Keratinocyte (primary cell): Measurements from ENCODE around the gene CARS1. TPM values are rescaled to one million over a fixed set of nuclear protein-coding genes. Genes with fewer than 3 reads are reported as not detected.

Experiments used
- DNase-seq: peaks from one replicate; pipeline ENCODE4 v3.0.0-alpha.2; 2011; ENCODE audit warnings: low read depth, missing footprints, low spot score
- FAIRE-seq: peaks from 2 replicates; lab custom pipeline; 2011; peaks lifted over from hg19 to GRCh38; lab: Jason Lieb, UNC
- H2AFZ ChIP-seq: 2 replicates; pipeline ENCODE4 v1.6.0; 2012; ENCODE audit warnings: low read length, control low read depth, inconsistent platforms; ENCODE audit not compliant: control insufficient read depth
- H3K27ac ChIP-seq: 2 replicates; pipeline ENCODE4 v1.5.1; 2011; ENCODE audit warnings: low read length; ENCODE audit not compliant: control insufficient read depth, insufficient read depth
- H3K27me3 ChIP-seq: 3 replicates; pipeline ENCODE4 v1.6.0; 2011; ENCODE audit warnings: low read length; ENCODE audit not compliant: control insufficient read depth, insufficient read depth; ENCODE audit errors: extremely low read depth
- H3K36me3 ChIP-seq, 2 experiments: 2 replicates in 1 of 2; 3 replicates in 1 of 2; pipeline ENCODE4 v1.5.1; 2011; ENCODE audit warnings: low read length in 2 of 2, mild to moderate bottlenecking in 1 of 2; ENCODE audit not compliant: control insufficient read depth in 2 of 2, insufficient read depth in 2 of 2; ENCODE audit errors: extremely low read depth in 1 of 2
- H3K4me1 ChIP-seq: 3 replicates; pipeline ENCODE4 v1.5.1; 2011; ENCODE audit warnings: low read length; ENCODE audit not compliant: control insufficient read depth, insufficient read depth; ENCODE audit errors: extremely low read depth
- H3K4me2 ChIP-seq: 3 replicates; pipeline ENCODE4 v1.6.0; 2011; ENCODE audit warnings: low read depth, low read length; ENCODE audit not compliant: control insufficient read depth, insufficient read depth; ENCODE audit errors: extremely low read depth
- H3K4me3 ChIP-seq, 3 experiments: fragments of 200-600 bp in 1 of 3; sonication (generic) in 1 of 3; 2 replicates in 2 of 3; 3 replicates in 1 of 3; pipeline ENCODE4 v1.5.1; 2011 to 2016; ENCODE audit warnings: low read length in 3 of 3, mild to moderate bottlenecking in 3 of 3, control low read depth in 2 of 3, inconsistent platforms in 1 of 3, low read depth in 1 of 3, mixed read lengths in 1 of 3, mixed run types in 1 of 3, moderate library complexity in 1 of 3; ENCODE audit not compliant: control insufficient read depth in 2 of 3, insufficient read depth in 2 of 3; ENCODE audit errors: extremely low read depth in 1 of 3
- H3K79me2 ChIP-seq: 2 replicates; pipeline ENCODE4 v1.6.0; 2012; ENCODE audit warnings: low read length; ENCODE audit not compliant: control insufficient read depth, insufficient read depth
- H3K9ac ChIP-seq: 3 replicates; pipeline ENCODE4 v1.6.0; 2011; ENCODE audit warnings: low read length; ENCODE audit not compliant: control insufficient read depth, insufficient read depth; ENCODE audit errors: extremely low read depth
- H3K9me1 ChIP-seq: 3 replicates; pipeline ENCODE4 v1.6.0; 2011; ENCODE audit warnings: low read length; ENCODE audit not compliant: control insufficient read depth, insufficient read depth; ENCODE audit errors: extremely low read depth
- H3K9me3 ChIP-seq: 2 replicates; pipeline ENCODE4 v1.5.1; 2012; ENCODE audit warnings: low read depth, low read length; ENCODE audit not compliant: control insufficient read depth
- H4K20me1 ChIP-seq: 3 replicates; pipeline ENCODE4 v1.6.0; 2011; ENCODE audit warnings: low read length; ENCODE audit not compliant: control insufficient read depth, insufficient read depth; ENCODE audit errors: extremely low read depth
- EZH2 ChIP-seq: IDR thresholded peaks from one replicate; pipeline ENCODE4 v1.6.1; 2012; ENCODE audit warnings: inconsistent platforms, mild to moderate bottlenecking, low read length, moderate library complexity
- dilution Hi-C: fragments of 300-500 bp; cut with MboI; formaldehyde crosslinking; loops from one replicate; pipeline ENCODE4 v1.7.0; 2020; ENCODE audit warnings: low sequenced_read_pairs; ENCODE audit not compliant: extremely low pct_ligation_motif_present
- polyA plus RNA-seq, 5 experiments: library from polyadenylated mRNA; depleted of rRNA in 3 of 5; stranded (reverse) in 3 of 5; stranded (forward) in 1 of 5; unstranded in 1 of 5; fragments of >200 nt; gene quantifications; 1 replicate in 1 of 5; 2 replicates in 3 of 5; 3 replicates in 1 of 5; pipeline versions ENCODE4 v1.2.1 to v1.2.3, GENCODE V29; 2011 to 2012; ENCODE audit warnings: missing spikeins in 2 of 5, low read depth in 1 of 5, low replicate concordance in 1 of 5
- TF ChIP-seq, protein P1 (sequence below), 3 experiments: IDR thresholded peaks in 1 of 3; conservative IDR thresholded peaks in 1 of 3; optimal IDR thresholded peaks in 1 of 3; 2 replicates in 2 of 3; 3 replicates in 1 of 3; pipeline versions ENCODE3 to v1.5.1; 2011; ENCODE audit warnings: low read length in 3 of 3, mild to moderate bottlenecking in 3 of 3, moderate library complexity in 2 of 3, control low read depth in 1 of 3, inconsistent platforms in 1 of 3; ENCODE audit not compliant: insufficient read depth in 2 of 3; ENCODE audit errors: extremely low read depth in 1 of 3

Gene CARS1
- polyA plus RNA-seq, 1 donor (not counting 4 experiments of a cell fraction or from before 2014, with no cell fraction given): 60.7 TPM

DNA sequence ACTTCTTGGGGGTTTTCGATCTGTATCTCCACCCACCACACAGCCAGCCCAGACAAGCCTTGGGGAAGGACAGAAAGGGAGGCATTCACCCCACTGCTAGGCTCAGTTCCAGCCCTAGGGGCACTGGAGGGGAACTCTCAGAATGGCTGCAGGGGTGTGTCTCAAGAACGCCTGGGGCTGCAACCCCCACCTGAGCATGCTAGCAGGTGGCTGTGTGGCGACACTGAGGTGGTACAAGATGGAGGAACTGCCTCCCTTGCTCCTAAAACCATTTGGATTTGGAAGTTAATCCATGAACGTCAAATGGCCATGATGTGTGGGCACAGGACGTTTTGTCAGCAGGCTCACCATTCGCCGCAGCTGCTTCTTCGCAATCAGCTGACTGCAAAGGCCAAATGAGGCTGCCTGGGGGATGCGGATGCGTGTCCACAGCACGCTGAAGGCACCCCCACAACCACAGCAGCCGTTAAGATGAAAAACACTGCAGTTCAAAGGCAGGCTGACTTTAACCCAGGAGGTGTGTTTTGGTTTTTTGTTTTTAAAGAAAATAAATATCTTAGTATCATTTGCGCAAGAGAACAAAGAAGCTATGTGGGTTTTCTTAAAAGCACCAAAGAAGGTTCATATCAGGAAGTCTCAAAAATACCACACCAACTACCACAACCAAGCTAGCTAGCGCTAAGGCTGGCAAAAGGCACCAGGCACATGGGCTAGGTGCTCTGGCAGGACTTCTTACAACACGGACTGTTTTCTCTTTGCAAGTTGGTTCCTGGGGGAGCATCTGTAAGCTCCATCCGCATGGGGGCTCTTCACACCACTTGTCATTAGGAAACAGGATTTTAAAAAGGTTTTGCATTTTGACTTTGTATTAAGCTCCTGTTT is 42.9 kb downstream of the CARS1 start:
- H3K4me2 ChIP-seq: no peak overlapping the region
- no peak overlapping the region for H2AFZ ChIP-seq
- no peak overlapping the region for H3K4me3 ChIP-seq
- dilution Hi-C loops: no loop called here
- DNase-seq: no peak
- H3K27me3 ChIP-seq: no peaks in the 10 kb centered on the region
- no peak for TF ChIP-seq EZH2
- TF ChIP-seq, protein P1, sequence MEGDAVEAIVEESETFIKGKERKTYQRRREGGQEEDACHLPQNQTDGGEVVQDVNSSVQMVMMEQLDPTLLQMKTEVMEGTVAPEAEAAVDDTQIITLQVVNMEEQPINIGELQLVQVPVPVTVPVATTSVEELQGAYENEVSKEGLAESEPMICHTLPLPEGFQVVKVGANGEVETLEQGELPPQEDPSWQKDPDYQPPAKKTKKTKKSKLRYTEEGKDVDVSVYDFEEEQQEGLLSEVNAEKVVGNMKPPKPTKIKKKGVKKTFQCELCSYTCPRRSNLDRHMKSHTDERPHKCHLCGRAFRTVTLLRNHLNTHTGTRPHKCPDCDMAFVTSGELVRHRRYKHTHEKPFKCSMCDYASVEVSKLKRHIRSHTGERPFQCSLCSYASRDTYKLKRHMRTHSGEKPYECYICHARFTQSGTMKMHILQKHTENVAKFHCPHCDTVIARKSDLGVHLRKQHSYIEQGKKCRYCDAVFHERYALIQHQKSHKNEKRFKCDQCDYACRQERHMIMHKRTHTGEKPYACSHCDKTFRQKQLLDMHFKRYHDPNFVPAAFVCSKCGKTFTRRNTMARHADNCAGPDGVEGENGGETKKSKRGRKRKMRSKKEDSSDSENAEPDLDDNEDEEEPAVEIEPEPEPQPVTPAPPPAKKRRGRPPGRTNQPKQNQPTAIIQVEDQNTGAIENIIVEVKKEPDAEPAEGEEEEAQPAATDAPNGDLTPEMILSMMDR (optimal IDR thresholded peaks at IDR 0.05 in 1 of 3, IDR thresholded peaks at IDR 0.05 in 1 of 3, conservative IDR thresholded peaks at IDR 0.05 in 1 of 3; ENCODE audit: extremely low read depth in 1 of 3, insufficient read depth in 2 of 3, low read length in 3 of 3): no peak
- H3K9me3 ChIP-seq: no peaks in the 10 kb centered on the region
- no peaks in the 10 kb centered on the region for H4K20me1 ChIP-seq
- no peak for FAIRE-seq
- H3K4me1 ChIP-seq: peaks cover 7% of the 10 kb centered on the region
- H3K9ac ChIP-seq: no peak overlapping the region
- H3K36me3 ChIP-seq: peaks cover 47 to 72% of the 10 kb centered on the region in 2 experiments
- H3K79me2 ChIP-seq: no peaks in the 10 kb centered on the region
- H3K27ac ChIP-seq: no peak overlapping the region
- H3K9me1 ChIP-seq: no peaks in the 10 kb centered on the region

DNA sequence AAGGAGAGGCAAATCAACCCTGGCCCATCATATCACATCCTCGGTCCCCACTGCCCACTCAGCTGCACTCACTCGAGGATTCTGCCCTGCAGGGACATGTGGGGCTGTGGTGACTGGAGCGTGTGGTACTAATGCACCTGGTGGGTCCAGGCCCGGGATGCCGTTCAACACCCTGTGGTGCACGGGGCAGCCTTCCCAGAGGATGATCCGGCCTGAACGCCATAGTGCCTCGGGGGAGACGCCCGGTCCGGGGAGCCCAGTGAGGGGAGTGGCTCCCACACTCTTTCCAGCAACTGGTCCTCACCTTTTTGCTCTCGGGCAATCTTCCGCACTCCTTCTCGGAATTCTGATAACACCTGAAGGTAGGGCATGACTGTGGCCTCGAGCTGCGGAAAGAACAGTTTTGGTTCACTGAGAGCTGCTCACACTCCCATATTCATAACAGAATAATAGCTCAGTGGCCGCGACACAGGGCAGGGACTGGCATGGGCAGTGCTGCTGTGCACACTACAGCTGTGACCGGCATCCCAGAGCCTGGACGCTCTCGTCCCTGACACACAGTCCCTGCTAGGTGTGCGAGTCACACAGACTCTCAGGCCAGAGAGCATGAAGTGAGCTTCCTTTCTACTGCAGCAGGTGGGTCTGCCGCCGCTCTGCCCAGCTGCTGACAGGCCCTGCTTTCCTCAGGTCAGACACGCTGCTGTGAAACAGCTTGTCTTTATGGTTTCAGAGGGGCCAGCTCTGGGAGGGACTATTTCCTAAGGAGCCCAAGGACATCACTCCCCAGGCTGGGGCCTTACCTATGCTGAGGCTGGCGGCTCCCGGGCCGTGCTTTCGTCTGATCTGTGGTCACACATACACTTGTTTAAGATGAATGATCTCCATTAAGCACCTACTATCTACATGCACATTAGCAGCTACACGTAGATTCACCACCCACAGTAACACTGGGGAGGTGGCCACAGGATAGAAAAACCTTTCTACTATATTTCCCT is 45.0 kb downstream of the CARS1 start:
- FAIRE-seq: no peak

More for the DNA sequence above, 45.0 kb downstream of the CARS1 start:
- Histone ChIP-seq H3K79me2 (no peaks in the 10 kb centered on the region), H4K20me1 (no peaks in the 10 kb centered on the region), H3K27ac (no peak overlapping the region), H3K9me1 (no peaks in the 10 kb centered on the region), H3K27me3 (no peaks in the 10 kb centered on the region), H3K9ac (no peak overlapping the region), H3K36me3 (peaks cover 42 to 63% of the 10 kb centered on the region in 2 experiments), H2AFZ (no peak overlapping the region), H3K4me1 (peaks cover 7% of the 10 kb centered on the region), H3K9me3 (no peaks in the 10 kb centered on the region), H3K4me3 (no peak overlapping the region), H3K4me2 (no peak overlapping the region)
- TF ChIP-seq EZH2: no peak
- TF ChIP-seq, protein P1 (optimal IDR thresholded peaks at IDR 0.05 in 1 of 3, IDR thresholded peaks at IDR 0.05 in 1 of 3, conservative IDR thresholded peaks at IDR 0.05 in 1 of 3; ENCODE audit: extremely low read depth in 1 of 3, insufficient read depth in 2 of 3, low read length in 3 of 3): no peak
- DNase-seq: no peak
- dilution Hi-C loops: no loop called here
